ENCODE measurements around the gene BABAM2. TPM values are rescaled to one million over a fixed set of nuclear protein-coding genes. Genes with fewer than 3 reads are reported as not detected.
"Not testable (repeated sequence)": the region's sequence is repeated elsewhere in the genome, so short reads cannot be mapped to it uniquely, and the experiment has no call there.

Gene BABAM2
- total RNA-seq, 1 experiment from 2014 or later, result 27.1 TPM

- not testable (repeated sequence) for H3K4me1 ChIP-seq (ENCODE audit: insufficient read depth, low read length); H3K79me2 ChIP-seq (ENCODE audit: insufficient read depth, low read length); H4K8ac ChIP-seq (replicated peaks; ENCODE audit: insufficient read length, low read depth, low read length); H3K4ac ChIP-seq (ENCODE audit: low read depth, low read length); H2BK120ac ChIP-seq (ENCODE audit: low read depth, low read length, poor library complexity, severe bottlenecking); H3K23me2 ChIP-seq (ENCODE audit: insufficient read length, low read depth, low read length, poor library complexity, severe bottlenecking); H4K20me1 ChIP-seq (ENCODE audit: control insufficient read depth, insufficient read depth, insufficient read length); H2BK15ac ChIP-seq (ENCODE audit: low read depth, low read length); H3K27ac ChIP-seq (ENCODE audit: insufficient read length, low read depth, low read length); H3K56ac ChIP-seq (ENCODE audit: insufficient read length, low read depth, low read length); H2BK20ac ChIP-seq (ENCODE audit: low read depth, low read length, poor library complexity, severe bottlenecking); H2AFZ ChIP-seq (ENCODE audit: low read length); H3K36me3 Mint-ChIP-seq (ENCODE audit: insufficient read depth in 1 of 3, low read depth in 3 of 3); H3K18ac ChIP-seq (ENCODE audit: insufficient read length, low read depth, low read length); H3K27ac Mint-ChIP-seq; H3K4me2 ChIP-seq (ENCODE audit: insufficient read depth, insufficient read length, low read length); H2BK5ac ChIP-seq (ENCODE audit: insufficient read length, low read length); H3K27me3 Mint-ChIP-seq (ENCODE audit: low read depth); H3K23ac ChIP-seq (ENCODE audit: insufficient read length, low read depth, low read length); H4K5ac ChIP-seq (ENCODE audit: insufficient read length, low read depth, low read length); H2AK5ac ChIP-seq (ENCODE audit: insufficient read length, low read length); H3K4me1 Mint-ChIP-seq; H3K27me3 ChIP-seq (ENCODE audit: insufficient read depth, low read length); H3K14ac ChIP-seq (ENCODE audit: insufficient read depth, low read length); H3K79me1 ChIP-seq (ENCODE audit: insufficient read depth, low read depth, low read length, poor library complexity, severe bottlenecking); H3K9ac ChIP-seq (ENCODE audit: extremely low read depth, insufficient read length, low read length); DNase-seq; H3K4me3 Mint-ChIP-seq; H3T11ph ChIP-seq (ENCODE audit: low read length); H2BK12ac ChIP-seq (ENCODE audit: insufficient read length, low read depth, low read length); H3K9me3 Mint-ChIP-seq; H3K9me3 ChIP-seq (ENCODE audit: control insufficient read depth, low read depth, low read length); H4K91ac ChIP-seq (ENCODE audit: insufficient read length, low read depth, low read length)
- no CpG with 5 or more reads among the region's 2 CpGs for WGBS (ENCODE audit: extremely low coverage, insufficient read length, low lambda C conversion rate)
These were observed 129.0 kb downstream of the BABAM2 start for GRCh38 chr2:28019521-28019920.

All from H9 (cell line).